HG02852 (cell line): ENCODE data around the gene TK1.

Experiments
- ATAC-seq: cut with Tn5 transposase; IDR thresholded peaks from one replicate; pipeline ENCODE4 v1.9.1; 2021; ENCODE audit warnings: mild to moderate bottlenecking, moderate library complexity; ENCODE audit not compliant: unreplicated experiment

Gene TK1

DNA sequence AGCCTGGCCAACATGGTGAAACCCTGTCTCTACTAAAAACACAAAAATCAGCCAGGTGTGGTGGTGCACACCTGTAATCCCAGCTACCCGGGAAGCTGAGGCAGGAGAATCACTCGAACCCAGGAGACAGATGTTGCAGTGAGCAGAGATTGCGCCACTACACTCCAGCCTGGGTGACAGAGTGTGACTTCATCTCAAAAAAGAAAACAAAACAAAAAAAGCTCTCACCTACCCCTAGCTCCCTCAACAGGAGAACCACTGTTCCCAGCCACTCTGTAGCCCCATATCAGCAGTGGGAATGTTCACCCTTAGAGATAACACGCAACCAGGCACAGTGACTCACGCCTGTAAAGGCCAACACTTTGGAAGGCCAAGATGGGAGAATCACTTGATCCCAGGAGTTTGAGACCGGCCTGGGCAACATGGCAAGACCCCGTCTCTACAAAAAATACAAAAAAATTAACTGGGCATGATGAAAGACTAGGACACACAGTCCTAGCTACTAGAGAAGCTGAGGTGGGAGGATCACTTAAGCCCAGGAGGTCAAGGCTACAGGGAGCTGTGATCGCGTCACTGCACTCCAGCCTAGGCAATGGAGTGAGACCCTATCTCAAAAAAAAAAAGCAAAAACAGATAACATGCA lies 50.9 kb downstream of the TK1 start:
- no peak for ATAC-seq

GRCh38 chr17:78134899-78135385 lies 51.9 kb downstream of the TK1 start:
- ATAC-seq: no peak

- no peak for ATAC-seq
Measured at GRCh38 chr17:78133971-78134898, 52.6 kb downstream of the TK1 start.

DNA sequence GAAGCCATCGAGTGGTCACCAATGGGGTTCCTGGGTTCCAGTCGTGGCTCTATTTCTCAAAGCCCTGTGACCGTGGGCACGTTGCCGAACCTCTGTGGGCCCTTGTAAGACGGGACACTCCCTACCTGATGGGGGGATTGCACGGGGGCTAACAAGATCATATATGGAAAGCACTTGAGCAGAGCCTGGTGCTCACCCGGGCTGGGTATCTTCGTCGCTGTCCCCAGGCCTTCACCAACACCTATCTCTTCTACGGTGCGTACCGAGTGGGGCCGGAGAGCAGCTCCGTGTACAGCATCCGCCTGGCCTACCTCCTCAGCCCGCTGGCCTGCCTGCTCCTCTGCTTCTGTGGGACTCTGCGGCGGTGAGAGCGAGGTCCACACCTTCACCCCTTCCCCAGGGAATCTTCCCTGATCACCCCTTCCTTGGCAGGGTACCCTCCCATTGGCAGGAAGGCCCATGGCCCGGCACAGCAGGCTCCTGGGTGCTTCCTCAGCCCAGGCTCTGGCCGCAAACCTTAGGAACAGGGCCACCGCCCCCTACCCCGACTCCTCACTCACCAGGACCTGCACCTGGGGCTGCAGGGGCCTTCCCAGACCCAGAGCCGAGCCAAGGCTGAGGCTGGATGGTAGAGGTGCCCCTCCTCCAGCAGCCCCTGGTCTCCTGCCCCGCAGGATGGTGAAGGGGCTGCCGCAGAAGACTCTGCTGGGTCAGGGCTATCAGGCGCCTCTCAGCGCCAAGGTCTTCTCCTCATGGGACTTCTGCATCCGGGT lies 53.5 kb downstream of the TK1 start:
- ATAC-seq: no peak

GRCh38 chr17:78132767-78133178 lies 54.1 kb downstream of the TK1 start:
- ATAC-seq: no peak

- no peak for ATAC-seq
Measured at GRCh38 chr17:78132084-78132676, 54.7 kb downstream of the TK1 start.

GRCh38 chr17:78131172-78132083 lies 55.4 kb downstream of the TK1 start:
- ATAC-seq: no peak

DNA sequence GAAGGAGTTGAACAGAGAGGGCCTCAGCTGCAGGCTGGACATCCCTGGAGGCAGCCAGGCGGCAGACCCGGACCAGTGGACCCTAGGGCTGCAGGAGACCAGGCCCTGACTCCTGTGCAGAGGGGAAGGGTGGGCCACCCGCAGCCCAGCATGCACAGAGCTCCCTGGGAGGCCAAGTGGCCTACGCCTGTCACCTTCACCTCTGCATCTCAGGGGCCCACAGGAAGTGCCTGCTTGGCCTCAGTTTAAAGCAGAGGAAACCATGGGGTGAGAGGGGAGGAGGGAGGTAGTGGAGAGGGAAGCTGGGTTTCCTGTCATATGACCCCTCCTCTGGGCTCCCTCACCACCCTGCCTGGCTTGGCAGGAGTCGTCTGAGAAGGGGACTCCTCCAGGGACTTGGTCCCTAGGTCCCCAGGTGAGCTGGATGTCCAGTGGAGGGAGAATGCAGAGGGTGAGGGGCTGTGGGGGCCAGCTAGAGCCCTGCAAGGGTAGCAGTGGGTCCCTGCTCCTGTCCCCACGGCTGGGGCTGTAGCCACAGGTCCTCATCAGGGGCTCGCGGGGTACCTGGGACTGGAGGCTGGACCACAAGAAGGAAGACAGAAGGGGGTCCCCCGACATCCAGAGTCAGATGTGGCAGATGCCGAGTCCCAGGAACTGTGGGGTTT lies 56.3 kb downstream of the TK1 start, which contains the start of gene TMC8:
Gene TMC8 (plus strand): TSS at position 335 of the 665 bp plus-strand sequence. CDS start 818 bp downstream, outside the sequence.
- ATAC-seq: no peak

DNA sequence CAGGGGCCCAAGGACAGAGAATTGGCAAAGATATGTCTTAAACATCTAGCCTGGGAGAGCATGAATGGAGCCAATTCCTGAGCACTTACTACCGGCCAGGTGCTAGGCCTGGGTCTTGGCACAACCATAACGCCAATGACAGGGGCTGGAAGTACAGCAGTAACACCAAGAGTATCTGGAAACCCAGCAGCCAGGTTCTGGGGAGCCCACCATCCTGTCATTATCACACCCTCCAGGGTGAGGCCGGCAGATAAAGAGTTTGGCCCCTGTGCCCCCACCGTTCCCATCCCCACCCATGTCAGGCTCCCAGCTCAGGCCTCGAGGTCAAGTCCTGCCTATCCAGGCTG lies 56.8 kb downstream of the TK1 start:
- ATAC-seq: no peak

GRCh38 chr17:78129351-78130089 lies 57.3 kb downstream of the TK1 start:
- no peak for ATAC-seq

GRCh38 chr17:78128551-78129350 lies 58.1 kb downstream of the TK1 start, which contains the start of gene TMC6:
Gene TMC6 (minus strand): TSS chr17:78128755. CDS start chr17:78126832, 1,923 bp downstream.
- no peak for ATAC-seq

GRCh38 chr17:78127888-78128550 lies 58.8 kb downstream of the TK1 start:
- ATAC-seq: no peak

- ATAC-seq: no peak
Measured at GRCh38 chr17:78127239-78127887, 59.5 kb downstream of the TK1 start.

GRCh38 chr17:78126895-78127238 lies 60.0 kb downstream of the TK1 start:
- no peak for ATAC-seq

DNA sequence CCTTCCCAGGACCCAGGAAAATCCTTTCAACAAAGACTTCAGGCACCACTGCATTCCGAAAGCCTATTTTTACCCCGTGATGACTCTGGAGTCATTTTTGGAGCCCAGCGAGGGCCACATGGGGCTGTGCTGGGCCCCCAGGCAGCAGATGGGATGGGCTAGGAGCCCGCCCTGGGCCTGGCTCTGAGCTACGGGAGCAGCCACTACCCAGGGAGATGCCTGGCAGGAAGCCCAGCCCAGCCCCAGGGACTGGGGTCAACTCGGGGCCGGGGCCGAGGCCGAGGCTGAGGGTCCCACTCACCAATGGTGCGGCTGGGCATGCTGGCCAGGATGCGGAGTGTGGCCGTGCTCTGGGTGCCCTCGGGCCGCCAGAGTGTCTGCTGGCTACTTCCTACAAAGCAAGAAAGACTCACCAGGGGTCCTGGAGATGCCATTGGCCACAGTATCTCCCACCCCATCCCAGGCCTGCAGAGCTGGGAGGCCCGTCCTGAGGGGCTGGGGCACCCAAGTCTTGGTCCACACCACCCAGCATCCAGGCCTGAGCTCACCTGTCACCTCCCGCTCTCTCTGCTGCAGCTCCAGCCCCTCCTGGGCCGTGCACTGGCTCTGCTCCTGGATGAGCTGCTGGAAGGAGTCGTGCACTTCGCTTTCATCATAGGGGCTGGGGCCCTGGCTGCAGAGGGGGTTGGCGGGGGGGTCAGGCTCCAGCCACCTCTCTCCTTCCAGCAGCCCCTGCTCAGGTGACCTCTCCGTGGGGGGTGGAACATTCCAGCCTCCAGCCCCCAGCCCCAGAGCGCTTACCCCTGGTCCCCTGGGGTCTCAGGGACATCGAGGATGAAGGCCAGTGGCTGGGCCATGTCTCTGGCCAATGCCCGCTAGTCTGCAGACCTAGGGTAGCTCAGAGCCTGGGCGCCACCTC lies 60.6 kb downstream of the TK1 start:
- no peak for ATAC-seq
